HG02763 (cell line): ENCODE results near the gene KLF6.

Source experiments
- ATAC-seq: cut with Tn5 transposase; IDR thresholded peaks from one replicate; pipeline ENCODE4 v1.9.1; 2021; ENCODE audit warnings: mild to moderate bottlenecking, moderate library complexity; ENCODE audit not compliant: unreplicated experiment

The KLF6 gene

GRCh38 chr10:3789621-3790020 lies 4.6 kb upstream of the KLF6 start:
- ATAC-seq, result no peak

- no peak for ATAC-seq
Measured at GRCh38 chr10:3787816-3788215, 2.8 kb upstream of the KLF6 start.

DNA sequence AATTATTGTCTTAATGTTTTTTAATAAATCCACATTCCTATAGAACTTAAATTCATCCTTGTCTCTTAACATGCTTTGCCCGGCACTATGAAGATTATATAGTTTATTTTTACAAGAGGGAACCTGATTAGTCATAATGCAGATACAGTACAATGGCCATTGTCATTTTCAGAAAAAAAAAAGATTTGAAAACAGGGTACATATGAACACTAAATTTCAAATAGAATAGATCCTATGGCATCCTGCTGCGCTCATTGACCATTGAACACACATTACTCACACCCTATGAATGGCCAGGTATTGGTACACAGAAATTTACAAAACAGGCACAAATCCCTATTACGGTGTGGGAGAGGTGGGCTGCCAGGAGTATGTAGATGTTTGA lies 2.0 kb upstream of the KLF6 start:
- ATAC-seq, result no peak

DNA sequence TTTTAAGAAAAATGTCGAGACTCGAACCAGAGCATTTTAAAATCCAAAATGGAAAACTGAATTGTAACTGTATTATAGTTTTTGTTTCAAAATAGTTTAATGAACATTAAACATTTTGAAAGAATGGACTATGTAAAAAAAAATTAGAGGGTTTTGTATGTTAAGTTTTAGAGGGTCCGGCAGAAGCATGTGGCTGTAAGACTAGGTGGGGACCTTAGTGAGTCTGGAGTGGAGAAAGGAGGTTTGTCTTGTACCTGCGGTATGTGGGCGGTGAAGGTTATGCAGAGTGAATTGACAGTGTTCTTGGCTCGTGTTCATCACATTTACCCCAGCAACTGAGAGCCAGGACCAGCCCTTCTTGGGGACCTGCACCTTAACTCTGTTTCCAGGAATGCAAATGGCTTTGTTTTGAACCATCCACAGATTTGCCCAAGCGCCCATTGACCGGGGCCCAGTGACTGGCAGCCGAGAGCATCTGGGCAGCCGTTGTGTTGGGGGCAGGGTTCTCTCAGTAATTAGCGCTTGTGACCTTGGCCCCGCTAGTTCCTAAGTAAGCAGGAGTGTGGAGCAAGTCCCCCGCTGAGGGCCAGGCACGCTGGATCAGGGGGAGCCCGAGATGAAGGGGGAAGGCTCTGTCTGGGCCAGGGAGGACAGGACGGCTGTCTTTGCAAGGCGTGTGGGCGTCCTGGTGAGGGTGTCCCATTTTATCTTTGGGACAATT lies 1.4 kb upstream of the KLF6 start:
- ATAC-seq, result no peak

DNA sequence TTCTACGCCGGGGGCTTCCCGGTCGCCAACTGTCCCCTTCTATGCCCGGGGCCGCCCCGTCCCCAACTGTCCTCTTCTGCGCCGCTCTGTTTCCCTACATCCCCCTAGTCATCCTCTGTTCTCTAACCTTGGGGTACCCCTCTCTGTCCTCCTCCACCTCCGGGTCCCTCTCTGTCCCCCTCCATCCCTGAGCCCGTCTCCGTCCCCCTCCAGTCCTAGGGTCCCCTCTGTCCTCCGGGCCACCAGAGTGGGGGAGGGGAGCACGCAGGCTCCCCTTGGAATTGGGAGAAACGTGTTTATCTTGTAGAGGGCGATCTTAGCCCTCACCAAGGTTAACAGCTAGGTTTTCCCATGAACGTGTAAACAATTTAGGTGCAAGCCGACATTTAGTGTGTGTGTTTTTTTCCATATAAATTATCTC lies 852 bp upstream of the KLF6 start:
- ATAC-seq, result no peak

GRCh38 chr10:3785251-3785850 lies 342 bp upstream of the KLF6 start:
- peak; percentile 78 for ATAC-seq

DNA sequence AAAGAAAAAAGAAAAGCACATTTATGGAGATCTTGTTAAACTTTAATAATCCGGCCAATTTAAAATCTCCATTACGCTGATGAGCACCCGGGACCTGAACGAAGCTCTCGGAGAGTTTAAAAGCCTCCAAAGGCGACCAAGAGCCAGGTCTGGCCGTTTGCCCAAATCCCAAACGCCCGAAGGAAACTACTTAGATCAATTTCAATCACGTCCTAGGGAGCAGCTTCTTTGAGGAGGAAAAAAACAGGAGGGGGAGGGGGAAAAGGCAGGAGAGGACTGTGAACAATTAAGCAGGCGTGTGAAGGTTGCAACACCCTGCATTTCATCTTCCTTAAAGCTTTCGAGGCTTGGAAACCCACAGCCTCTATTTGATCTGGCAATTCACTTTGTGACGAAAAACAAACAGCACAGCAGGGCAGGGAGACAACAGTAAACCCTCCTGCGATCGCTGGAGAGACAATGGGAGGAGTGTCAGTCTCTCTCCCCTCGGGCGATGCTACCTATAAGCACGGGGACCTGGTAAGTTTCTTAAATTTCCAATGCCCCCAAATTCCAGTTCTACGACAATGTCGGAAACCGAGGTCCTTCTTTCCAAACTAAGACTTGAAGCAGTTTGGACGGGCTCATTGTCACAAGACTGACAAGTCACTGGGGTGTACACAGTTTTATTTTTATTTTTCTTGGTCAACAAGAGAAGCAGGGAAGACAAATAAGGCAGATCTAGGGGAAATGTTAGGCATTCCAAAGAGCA lies 1.2 kb downstream of the KLF6 start:
- ATAC-seq, result no peak

DNA sequence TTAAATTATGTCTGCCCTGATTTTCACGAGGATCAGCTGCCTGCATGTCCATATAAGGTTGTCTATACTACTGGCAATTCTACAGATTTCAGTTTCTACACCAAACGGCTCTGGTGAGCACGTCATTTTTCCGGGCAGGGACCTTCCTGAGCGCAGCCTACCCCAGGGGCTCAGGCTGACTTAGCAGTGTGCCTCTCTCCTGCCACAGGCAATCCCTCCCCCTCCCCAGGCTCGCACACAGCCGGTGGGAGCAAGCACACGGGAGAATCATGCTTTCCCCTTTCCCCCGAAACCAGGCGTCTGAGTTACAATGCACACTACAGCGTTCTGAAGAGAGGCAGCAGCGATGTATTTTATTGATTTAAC lies 1.7 kb downstream of the KLF6 start:
- no peak for ATAC-seq

DNA sequence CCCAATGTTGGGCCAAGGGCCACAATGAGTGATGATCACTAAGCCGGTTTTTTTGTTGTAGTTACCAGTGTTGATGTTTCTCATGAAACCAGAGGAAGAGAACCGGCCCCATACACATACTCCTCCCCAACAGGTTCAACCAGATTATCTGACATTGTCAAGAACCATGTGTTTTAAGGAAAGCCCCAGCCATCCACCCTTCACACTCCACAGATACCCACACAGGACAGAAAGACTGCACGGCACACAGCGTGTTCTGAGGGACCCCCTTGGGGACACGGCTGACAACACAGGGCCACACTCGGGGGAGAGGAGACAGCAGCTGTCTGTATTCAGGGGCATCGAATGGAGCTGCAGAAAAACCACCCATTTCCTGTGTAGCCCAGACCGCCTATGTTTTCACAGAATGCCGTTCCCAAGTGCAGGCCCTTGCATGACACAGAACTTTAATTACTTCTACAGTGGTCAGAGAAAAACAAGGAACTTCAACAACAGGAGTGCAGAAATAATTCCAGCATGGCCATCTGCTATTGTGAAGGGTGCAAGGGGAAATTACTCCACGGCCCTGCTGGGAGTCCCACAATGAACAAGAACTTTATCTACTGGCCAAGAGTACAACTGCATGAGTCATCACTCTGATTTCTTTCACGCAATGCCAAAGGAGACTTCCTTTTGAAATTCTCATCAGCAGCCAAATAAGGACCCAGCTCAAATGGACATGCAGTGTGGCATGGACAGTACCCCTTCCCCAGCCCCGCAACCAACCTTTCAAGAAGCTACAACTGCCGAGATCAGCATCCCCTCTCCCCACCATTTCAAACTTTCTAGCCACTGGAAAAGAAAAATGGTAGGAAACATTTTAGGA lies 2.3 kb downstream of the KLF6 start:
- no peak for ATAC-seq

DNA sequence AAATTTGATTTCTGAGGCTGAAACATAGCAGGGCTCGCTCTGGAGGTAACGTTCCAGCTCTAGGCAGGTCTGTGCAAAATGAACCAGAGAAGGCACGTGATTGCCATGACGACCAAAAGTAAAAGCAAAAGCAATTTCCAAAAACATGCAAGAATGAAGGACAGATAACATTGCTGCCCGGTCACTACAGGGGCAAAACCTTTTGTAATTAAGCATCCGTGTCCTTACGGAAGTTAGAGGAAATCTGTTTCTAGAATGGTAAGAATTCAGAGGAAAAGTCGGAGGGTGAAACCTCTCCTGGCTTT lies 2.9 kb downstream of the KLF6 start:
- ATAC-seq, result no peak

GRCh38 chr10:3781468-3782145 lies 3.4 kb downstream of the KLF6 start:
- ATAC-seq, result no peak

GRCh38 chr10:3780771-3781467 lies 4.1 kb downstream of the KLF6 start:
- ATAC-seq, result no peak

GRCh38 chr10:3780021-3780770 lies 4.8 kb downstream of the KLF6 start:
- no peak for ATAC-seq

GRCh38 chr10:3779158-3779741 lies 5.8 kb downstream of the KLF6 start:
- no peak for ATAC-seq

- no peak for ATAC-seq
Measured at GRCh38 chr10:3778692-3779157, 6.3 kb downstream of the KLF6 start.

DNA sequence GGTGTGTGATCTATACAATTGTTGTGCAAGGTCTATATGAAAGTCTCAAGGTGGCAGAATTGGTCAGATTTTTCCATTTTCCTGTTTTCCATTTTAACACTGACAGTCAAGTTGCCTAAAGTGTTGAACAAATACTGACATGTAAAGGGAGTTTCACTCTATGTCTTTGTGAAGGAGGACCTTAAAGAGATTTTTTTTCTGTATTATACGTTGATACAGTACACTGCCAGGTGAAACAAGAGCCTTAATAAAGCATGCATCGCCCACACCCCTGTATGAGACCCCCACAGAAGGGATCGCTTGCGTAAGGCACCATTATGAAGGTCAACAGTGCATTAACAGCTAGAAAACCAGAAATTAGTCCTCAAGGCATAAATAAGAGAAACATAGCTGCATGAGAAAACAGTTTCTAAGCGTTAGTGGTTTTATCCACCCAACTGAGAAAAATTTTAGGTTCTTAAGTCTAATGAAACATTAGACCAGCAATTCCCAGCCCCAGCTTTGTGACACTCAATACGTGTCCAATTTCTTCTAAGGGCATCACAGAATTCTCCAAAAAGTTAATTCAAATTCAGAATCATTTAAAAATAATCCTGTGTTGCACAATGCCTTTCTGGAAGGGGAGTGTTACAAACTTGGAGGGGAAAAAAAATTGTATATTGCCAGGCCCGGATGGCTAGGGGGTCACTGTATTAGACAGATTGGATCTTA lies 6.9 kb downstream of the KLF6 start:
- no peak for ATAC-seq

- ATAC-seq, result no peak
Measured at GRCh38 chr10:3776796-3777571, 8.0 kb downstream of the KLF6 start.
